ENCODE data around the gene RPL10A.
A peak's percentile ranks its signal among the peaks of the same experiment; 100 is the strongest.
"Not testable (repeated sequence)": the region's sequence is repeated elsewhere in the genome, so short reads cannot be mapped to it uniquely, and the experiment has no call there.

The RPL10A gene

DNA sequence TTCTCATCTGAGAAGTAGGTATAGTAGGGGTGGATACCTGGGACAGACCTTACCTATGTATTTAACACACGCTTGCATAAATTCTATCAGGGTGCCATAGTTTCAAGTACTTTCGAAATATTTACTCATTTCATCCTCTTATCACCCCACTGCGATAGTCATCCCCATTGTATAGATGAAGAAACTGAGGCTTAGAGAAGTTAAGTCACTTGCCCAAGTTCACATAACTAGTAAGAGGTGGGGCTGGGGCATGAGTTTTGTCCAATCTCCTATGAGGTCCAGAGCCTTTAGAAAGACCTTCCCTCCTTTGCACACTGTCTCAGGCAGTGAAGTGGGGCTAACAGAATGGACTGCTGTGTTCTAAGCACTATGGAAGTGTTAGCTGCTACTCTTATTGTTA lies 38.3 kb downstream of the RPL10A start:
- Histone ChIP-seq H3K36me3 (ENCODE audit: control insufficient read depth in 1 of 2, insufficient read depth in 2 of 2, low read length in 2 of 2) (no peaks in the 10 kb centered on the region), H3K27me3 (ENCODE audit: low read depth, low read length) (peaks cover 4% of the 10 kb centered on the region), H3K4me1 (ENCODE audit: control insufficient read depth in 1 of 2, insufficient read depth in 2 of 2, low read length in 2 of 2) (peaks cover 0 to 5% of the 10 kb centered on the region in 2 donors), H3K27ac (ENCODE audit: low read length) (no peak overlapping the region), H3K9me3 (ENCODE audit: control insufficient read depth in 1 of 2, low read length in 2 of 2) (no peaks in the 10 kb centered on the region), H3K4me3 (ENCODE audit: low read depth in 1 of 2, low read length in 2 of 2) (no peak overlapping the region)

DNA sequence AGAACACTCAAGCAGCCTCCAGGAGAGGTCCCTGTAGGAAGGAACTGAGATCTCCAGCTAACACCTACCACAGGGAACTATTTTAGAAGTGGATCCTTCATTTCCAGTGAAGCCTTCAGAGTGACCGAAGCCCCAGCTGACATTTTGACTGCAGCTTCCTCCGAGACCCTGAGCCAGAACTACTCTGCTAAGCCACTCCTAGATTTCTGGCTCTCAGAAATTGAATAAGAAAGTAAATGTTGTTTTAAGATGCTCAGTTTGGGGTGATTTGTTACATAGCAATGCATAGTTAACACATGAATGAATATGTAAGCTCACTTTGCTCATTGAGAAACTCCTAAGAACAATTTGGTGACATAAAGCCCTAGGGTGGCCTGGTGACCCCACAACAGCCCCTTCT lies 39.0 kb downstream of the RPL10A start:
- no peak overlapping the region for H3K4me3 ChIP-seq (ENCODE audit: low read depth in 1 of 2, low read length in 2 of 2)
- no peak overlapping the region for H3K27ac ChIP-seq (ENCODE audit: low read length)
- H3K9me3 ChIP-seq (ENCODE audit: control insufficient read depth in 1 of 2, low read length in 2 of 2), result no peaks in the 10 kb centered on the region
- H3K4me1 ChIP-seq (ENCODE audit: control insufficient read depth in 1 of 2, insufficient read depth in 2 of 2, low read length in 2 of 2), result peaks cover 0 to 7% of the 10 kb centered on the region in 2 donors
- H3K27me3 ChIP-seq (ENCODE audit: low read depth, low read length), result peaks cover 4% of the 10 kb centered on the region
- no peaks in the 10 kb centered on the region for H3K36me3 ChIP-seq (ENCODE audit: control insufficient read depth in 1 of 2, insufficient read depth in 2 of 2, low read length in 2 of 2)

DNA sequence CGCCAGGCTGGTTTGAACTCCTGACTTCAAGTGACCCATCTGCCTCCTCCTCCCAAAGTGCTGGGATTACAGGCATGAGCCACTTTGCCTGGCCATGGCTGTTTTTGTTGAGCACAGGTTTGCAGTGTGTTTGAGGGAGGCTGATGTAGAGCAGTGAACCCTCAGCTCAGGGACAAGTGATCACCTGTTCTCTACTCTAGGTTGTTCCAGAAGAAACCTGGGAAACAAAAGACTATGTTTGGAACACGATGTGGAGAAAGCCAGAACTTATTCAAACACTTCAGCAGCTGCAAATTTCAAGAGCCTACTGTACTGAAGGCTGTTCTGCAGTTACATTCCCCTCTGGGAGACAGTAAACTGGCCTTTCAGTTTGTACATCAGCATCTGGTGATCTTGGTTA lies 39.8 kb downstream of the RPL10A start:
- no peaks in the 10 kb centered on the region for H3K36me3 ChIP-seq (ENCODE audit: control insufficient read depth in 1 of 2, insufficient read depth in 2 of 2, low read length in 2 of 2)
- no peaks in the 10 kb centered on the region for H3K9me3 ChIP-seq (ENCODE audit: control insufficient read depth in 1 of 2, low read length in 2 of 2)
- H3K27me3 ChIP-seq (ENCODE audit: low read depth, low read length), result peaks cover 4% of the 10 kb centered on the region
- H3K4me1 ChIP-seq (ENCODE audit: control insufficient read depth in 1 of 2, insufficient read depth in 2 of 2, low read length in 2 of 2), result peaks cover 0 to 7% of the 10 kb centered on the region in 2 donors
- H3K4me3 ChIP-seq (ENCODE audit: low read depth in 1 of 2, low read length in 2 of 2), result no peak overlapping the region
- no peak overlapping the region for H3K27ac ChIP-seq (ENCODE audit: low read length)

DNA sequence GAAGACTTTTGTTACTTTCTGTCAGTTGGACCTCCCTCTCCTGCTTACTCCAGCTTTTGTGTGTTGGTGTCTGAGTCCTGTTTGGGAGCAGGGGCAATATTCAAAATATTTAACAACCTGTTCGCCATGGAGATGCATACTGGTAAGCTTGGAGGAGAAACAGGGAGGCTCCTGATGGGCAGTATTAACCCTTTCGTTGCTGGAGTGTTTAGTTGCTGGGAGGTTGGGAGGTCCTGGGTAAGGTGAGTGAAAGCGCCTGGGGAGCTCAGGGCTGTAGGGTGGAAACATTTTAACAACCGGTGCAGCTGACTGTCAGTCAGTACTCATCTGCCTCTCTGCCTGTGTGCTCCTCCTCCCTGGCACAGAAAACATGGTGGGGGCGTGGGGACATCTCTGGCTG lies 40.3 kb downstream of the RPL10A start:
- Histone ChIP-seq H3K4me1 (ENCODE audit: control insufficient read depth in 1 of 2, insufficient read depth in 2 of 2, low read length in 2 of 2) (peaks cover 0 to 7% of the 10 kb centered on the region in 2 donors), H3K27me3 (ENCODE audit: low read depth, low read length) (peaks cover 4% of the 10 kb centered on the region), H3K4me3 (ENCODE audit: low read depth in 1 of 2, low read length in 2 of 2) (no peak overlapping the region), H3K27ac (ENCODE audit: low read length) (no peak overlapping the region), H3K36me3 (ENCODE audit: control insufficient read depth in 1 of 2, insufficient read depth in 2 of 2, low read length in 2 of 2) (no peaks in the 10 kb centered on the region), H3K9me3 (ENCODE audit: control insufficient read depth in 1 of 2, low read length in 2 of 2) (no peaks in the 10 kb centered on the region)

DNA sequence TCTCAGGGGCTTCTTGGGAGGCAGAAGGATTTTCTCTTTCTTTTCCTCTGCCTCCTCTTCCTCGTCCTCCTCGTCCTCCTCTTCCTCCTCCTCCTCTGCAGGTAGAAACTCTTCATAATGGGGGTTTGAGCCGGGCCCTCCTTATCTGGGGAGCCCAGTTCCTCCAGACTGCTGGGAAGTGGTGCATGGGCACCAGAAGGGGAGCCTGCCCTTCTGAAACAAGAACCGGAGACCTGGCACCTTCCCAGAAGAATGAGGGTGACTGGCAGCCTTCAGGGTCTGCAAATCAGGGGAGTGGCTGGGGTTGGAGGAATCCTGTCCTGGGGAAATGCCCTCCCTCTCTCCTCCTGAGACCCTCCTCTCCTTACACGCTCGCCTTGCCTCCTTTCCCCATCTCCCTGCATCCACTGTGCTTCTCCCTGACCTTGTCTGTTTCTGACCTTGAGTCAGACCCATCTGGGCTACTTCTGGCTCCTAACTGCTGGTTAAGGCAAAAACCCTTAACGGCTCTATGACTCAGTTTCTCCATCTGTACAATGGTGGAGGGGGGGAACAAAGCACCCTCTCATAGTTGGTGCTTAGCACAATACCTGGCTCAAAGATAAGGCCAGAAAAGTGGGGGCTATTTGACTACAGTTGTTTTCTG lies 42.8 kb downstream of the RPL10A start:
- Histone ChIP-seq H3K4me3 (ENCODE audit: low read depth in 1 of 2, low read length in 2 of 2) (peak overlapping the region in 1 of 2 donors; percentile 51), H3K27ac (ENCODE audit: low read length) (no peak overlapping the region), H3K36me3 (ENCODE audit: control insufficient read depth in 1 of 2, insufficient read depth in 2 of 2, low read length in 2 of 2) (no peaks in the 10 kb centered on the region), H3K9me3 (ENCODE audit: control insufficient read depth in 1 of 2, low read length in 2 of 2) (no peaks in the 10 kb centered on the region), H3K4me1 (ENCODE audit: control insufficient read depth in 1 of 2, insufficient read depth in 2 of 2, low read length in 2 of 2) (peaks cover 0 to 7% of the 10 kb centered on the region in 2 donors), H3K27me3 (ENCODE audit: low read depth, low read length) (peaks cover 4% of the 10 kb centered on the region)

DNA sequence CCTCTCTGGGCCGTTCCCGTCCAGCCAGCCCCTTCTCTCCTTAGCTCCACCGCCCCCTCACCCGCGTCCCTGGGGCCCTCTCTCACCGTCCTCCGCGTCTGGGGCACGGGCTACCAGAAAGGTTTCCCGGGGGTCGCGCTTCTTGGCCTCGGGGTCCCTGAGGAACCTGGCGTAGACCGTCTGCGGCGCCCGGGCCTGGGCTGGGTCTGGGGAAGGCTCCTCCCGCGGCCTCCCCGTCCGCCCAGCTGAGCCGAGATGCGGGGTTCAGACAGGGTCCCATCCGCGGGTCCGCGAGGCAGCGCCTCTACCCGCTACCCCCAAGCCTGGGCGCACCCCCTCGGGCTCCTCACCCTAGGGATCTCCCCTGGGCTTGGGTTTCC lies 43.4 kb downstream of the RPL10A start:
- peak overlapping the region in 1 of 2 donors; percentile 51 for H3K4me3 ChIP-seq (ENCODE audit: low read depth in 1 of 2, low read length in 2 of 2)
- H3K9me3 ChIP-seq (ENCODE audit: control insufficient read depth in 1 of 2, low read length in 2 of 2), result no peaks in the 10 kb centered on the region
- H3K27ac ChIP-seq (ENCODE audit: low read length), result no peak overlapping the region
- peaks cover 0 to 7% of the 10 kb centered on the region in 2 donors for H3K4me1 ChIP-seq (ENCODE audit: control insufficient read depth in 1 of 2, insufficient read depth in 2 of 2, low read length in 2 of 2)
- H3K36me3 ChIP-seq (ENCODE audit: control insufficient read depth in 1 of 2, insufficient read depth in 2 of 2, low read length in 2 of 2), result no peaks in the 10 kb centered on the region
- peaks cover 4% of the 10 kb centered on the region for H3K27me3 ChIP-seq (ENCODE audit: low read depth, low read length)

DNA sequence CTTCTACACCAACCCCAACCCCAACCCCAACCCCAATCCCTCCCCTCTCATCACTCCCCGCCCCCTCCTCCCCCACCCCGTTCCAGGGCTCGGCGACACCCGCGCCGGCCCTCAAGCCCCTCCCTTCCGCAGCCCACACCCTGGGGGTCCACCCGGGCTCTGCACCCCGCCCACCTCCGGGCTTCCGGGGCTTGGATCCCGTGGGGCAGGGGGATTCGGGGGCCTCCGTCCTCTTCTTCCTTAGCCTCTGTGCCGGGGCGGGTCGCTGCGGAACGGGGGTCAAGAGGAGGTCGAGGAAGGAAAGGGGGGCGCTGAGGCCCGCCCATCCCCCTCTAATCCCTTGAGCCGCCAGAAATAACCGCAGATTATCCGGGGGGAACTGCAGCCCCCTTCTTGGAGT lies 43.8 kb downstream of the RPL10A start:
- Histone ChIP-seq H3K4me1 (ENCODE audit: control insufficient read depth in 1 of 2, insufficient read depth in 2 of 2, low read length in 2 of 2) (peaks cover 0 to 7% of the 10 kb centered on the region in 2 donors), H3K36me3 (ENCODE audit: control insufficient read depth in 1 of 2, insufficient read depth in 2 of 2, low read length in 2 of 2) (no peaks in the 10 kb centered on the region), H3K27ac (ENCODE audit: low read length) (no peak overlapping the region), H3K27me3 (ENCODE audit: low read depth, low read length) (peaks cover 4% of the 10 kb centered on the region), H3K9me3 (ENCODE audit: control insufficient read depth in 1 of 2, low read length in 2 of 2) (no peaks in the 10 kb centered on the region), H3K4me3 (ENCODE audit: low read depth in 1 of 2, low read length in 2 of 2) (peak overlapping the region in 1 of 2 donors; percentile 47)

DNA sequence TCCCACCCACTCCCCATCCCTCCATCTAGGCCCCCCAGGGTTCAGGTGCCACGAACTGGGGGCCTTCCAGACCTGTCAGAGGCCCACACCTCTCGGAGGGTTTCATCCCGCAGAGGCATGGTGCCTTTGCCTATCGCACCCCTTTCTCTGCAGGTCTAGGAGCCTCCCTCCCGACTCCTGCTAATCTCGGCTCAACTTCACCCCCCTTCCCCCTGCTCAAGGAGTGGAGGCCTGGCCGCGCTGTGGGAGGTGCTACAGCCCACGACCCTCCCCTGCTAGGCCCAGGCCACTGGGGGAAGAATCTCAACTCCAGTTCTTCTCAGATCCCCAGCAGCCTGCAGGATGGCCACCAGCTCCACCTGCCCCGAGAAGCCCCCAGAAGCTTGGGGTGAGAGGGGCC lies 44.5 kb downstream of the RPL10A start, which contains the start of gene TULP1:
TSS of gene TULP1 (minus strand) at position 157 of the 400 bp plus-strand sequence. CDS start at position 119, 38 bp downstream.
- Histone ChIP-seq H3K27me3 (ENCODE audit: low read depth, low read length) (peaks cover 4% of the 10 kb centered on the region), H3K27ac (ENCODE audit: low read length) (no peak within 1 kb of the TSS), H3K4me1 (ENCODE audit: control insufficient read depth in 1 of 2, insufficient read depth in 2 of 2, low read length in 2 of 2) (peaks cover 0 to 7% of the 10 kb centered on the region in 2 donors), H3K36me3 (ENCODE audit: control insufficient read depth in 1 of 2, insufficient read depth in 2 of 2, low read length in 2 of 2) (no peaks in the 10 kb centered on the region), H3K4me3 (ENCODE audit: low read depth in 1 of 2, low read length in 2 of 2) (peak within 1 kb of the TSS in 1 of 2 donors; percentile 51), H3K9me3 (ENCODE audit: control insufficient read depth in 1 of 2, low read length in 2 of 2) (no peaks in the 10 kb centered on the region)

DNA sequence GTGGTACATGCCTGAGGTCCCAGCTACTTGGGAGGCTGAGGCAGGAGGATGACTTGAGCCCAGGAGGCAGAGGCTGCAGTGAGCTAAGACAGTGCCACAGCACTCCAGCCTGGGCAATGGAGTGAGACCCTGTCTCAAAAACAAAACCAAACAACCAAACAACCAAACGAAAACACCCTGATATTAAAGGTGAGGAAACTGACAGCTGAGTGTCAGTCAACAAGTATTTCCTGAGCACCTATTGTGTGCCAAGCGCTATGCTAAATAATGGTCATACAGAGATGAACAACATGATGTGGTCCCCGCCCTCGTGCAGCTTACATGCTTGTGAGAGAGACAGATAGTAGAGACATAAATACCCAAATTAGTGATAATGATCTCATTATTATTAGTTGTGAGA lies 46.4 kb downstream of the RPL10A start:
- no peak overlapping the region for H3K27ac ChIP-seq (ENCODE audit: low read length)
- H3K9me3 ChIP-seq (ENCODE audit: control insufficient read depth in 1 of 2, low read length in 2 of 2), result no peaks in the 10 kb centered on the region
- no peak overlapping the region for H3K4me3 ChIP-seq (ENCODE audit: low read depth in 1 of 2, low read length in 2 of 2)
- peaks cover 0 to 7% of the 10 kb centered on the region in 2 donors for H3K4me1 ChIP-seq (ENCODE audit: control insufficient read depth in 1 of 2, insufficient read depth in 2 of 2, low read length in 2 of 2)
- H3K36me3 ChIP-seq (ENCODE audit: control insufficient read depth in 1 of 2, insufficient read depth in 2 of 2, low read length in 2 of 2), result no peaks in the 10 kb centered on the region
- peaks cover 4% of the 10 kb centered on the region for H3K27me3 ChIP-seq (ENCODE audit: low read depth, low read length)

DNA sequence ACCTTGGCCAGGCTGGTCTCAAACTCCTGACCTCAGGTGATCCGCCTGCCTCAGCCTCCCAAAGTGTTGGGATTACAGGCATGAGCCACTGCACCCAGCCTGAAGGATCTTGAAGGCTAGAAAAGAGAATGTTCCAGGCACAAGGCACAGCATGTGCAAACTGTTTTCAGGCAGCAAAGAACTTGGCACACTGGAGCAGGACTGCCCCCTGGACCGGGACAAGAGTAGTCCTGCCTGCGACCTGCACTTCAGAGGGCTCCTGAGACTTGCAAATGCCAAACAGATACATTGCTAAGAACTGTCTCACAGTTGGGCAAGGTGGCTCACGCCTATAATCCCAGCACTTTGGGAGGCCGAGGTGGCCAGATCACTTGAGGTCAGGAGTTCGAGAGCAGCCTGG lies 47.7 kb downstream of the RPL10A start:
- not testable (repeated sequence) for H3K9me3 ChIP-seq (ENCODE audit: control insufficient read depth in 1 of 2, low read length in 2 of 2); H3K27me3 ChIP-seq (ENCODE audit: low read depth, low read length); H3K36me3 ChIP-seq (ENCODE audit: control insufficient read depth in 1 of 2, insufficient read depth in 2 of 2, low read length in 2 of 2)

DNA sequence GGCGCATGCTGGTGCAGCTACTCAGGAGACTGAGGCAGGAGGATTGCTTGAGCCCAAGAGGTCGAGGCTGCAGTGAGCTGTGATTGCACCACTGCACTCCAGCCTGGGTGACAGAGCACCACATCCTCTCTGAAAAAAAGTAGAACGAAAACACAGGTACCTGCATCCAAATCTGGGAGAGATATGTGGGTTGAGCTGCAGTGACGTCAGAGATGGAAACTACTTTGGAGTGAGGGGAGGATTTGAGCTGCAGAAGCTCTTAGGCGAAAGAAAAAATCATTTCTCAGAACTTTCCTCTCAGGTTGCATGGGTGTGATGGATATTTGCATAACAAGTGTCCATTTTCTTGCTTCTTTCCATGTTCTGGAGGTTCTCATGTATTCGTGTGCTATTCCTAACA lies 48.5 kb downstream of the RPL10A start:
- H3K27me3 ChIP-seq (ENCODE audit: low read depth, low read length), result no peaks in the 10 kb centered on the region
- H3K27ac ChIP-seq (ENCODE audit: low read length), result no peak overlapping the region
- H3K36me3 ChIP-seq (ENCODE audit: control insufficient read depth in 1 of 2, insufficient read depth in 2 of 2, low read length in 2 of 2), result no peaks in the 10 kb centered on the region
- peaks cover 0 to under 1% of the 10 kb centered on the region in 2 donors for H3K4me1 ChIP-seq (ENCODE audit: control insufficient read depth in 1 of 2, insufficient read depth in 2 of 2, low read length in 2 of 2)
- H3K4me3 ChIP-seq (ENCODE audit: low read depth in 1 of 2, low read length in 2 of 2), result no peak overlapping the region
- no peaks in the 10 kb centered on the region for H3K9me3 ChIP-seq (ENCODE audit: control insufficient read depth in 1 of 2, low read length in 2 of 2)

More for the DNA sequence above, 47.7 kb downstream of the RPL10A start:
- not testable (repeated sequence) for H3K4me1 ChIP-seq (ENCODE audit: control insufficient read depth in 1 of 2, insufficient read depth in 2 of 2, low read length in 2 of 2); H3K4me3 ChIP-seq (ENCODE audit: low read depth in 1 of 2, low read length in 2 of 2); H3K27ac ChIP-seq (ENCODE audit: low read length)

DNA sequence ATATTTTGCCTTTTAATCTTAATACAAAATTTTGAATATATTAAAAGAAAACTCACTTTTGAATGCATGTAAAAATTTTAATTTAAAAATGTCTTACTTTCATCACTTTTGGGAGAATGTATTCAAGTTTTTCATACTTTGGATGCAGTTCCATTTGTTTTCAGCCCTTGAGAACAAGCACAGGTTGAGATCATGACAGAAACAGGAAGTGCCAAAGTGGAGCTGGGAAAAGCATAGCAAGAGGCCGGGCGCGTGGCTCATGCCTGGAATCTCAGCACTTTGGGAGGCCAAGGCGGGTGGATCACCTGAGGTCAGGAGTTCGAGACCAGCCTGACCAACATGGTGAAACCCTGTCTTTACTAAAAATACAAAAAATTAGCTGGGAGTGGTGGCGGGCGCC lies 49.8 kb downstream of the RPL10A start:
- not testable (repeated sequence) for H3K4me3 ChIP-seq (ENCODE audit: low read depth in 1 of 2, low read length in 2 of 2); H3K27ac ChIP-seq (ENCODE audit: low read length); H3K27me3 ChIP-seq (ENCODE audit: low read depth, low read length); H3K4me1 ChIP-seq (ENCODE audit: control insufficient read depth in 1 of 2, insufficient read depth in 2 of 2, low read length in 2 of 2); H3K9me3 ChIP-seq (ENCODE audit: control insufficient read depth in 1 of 2, low read length in 2 of 2); H3K36me3 ChIP-seq (ENCODE audit: control insufficient read depth in 1 of 2, insufficient read depth in 2 of 2, low read length in 2 of 2)

Measured in muscle layer of duodenum (tissue), 2 donors.